ENCODE data around the gene IFNLR1.

Gene IFNLR1

GRCh38 chr1:24195874-24196273, 8.8 kb upstream of the IFNLR1 start:
- Histone ChIP-seq H3K4me3 (ENCODE audit: low read depth, low read length) (no peak overlapping the region), H3K9me3 (ENCODE audit: severe bottlenecking) (no peaks in the 10 kb centered on the region), H3K27ac (no peak overlapping the region), H3K27me3 (ENCODE audit: insufficient read depth, low read depth, severe bottlenecking) (no peaks in the 10 kb centered on the region), H3K36me3 (no peaks in the 10 kb centered on the region)
- DNase-seq, result no peak
- TF ChIP-seq CTCF (IDR thresholded peaks at IDR 0.05; ENCODE audit: low read depth, low read length), result no peak

GRCh38 chr1:24195136-24195535, 8.0 kb upstream of the IFNLR1 start:
- no peak for TF ChIP-seq CTCF (IDR thresholded peaks at IDR 0.05; ENCODE audit: low read depth, low read length)
- no peak overlapping the region for H3K27ac ChIP-seq
- no peak overlapping the region for H3K4me3 ChIP-seq (ENCODE audit: low read depth, low read length)
- no peaks in the 10 kb centered on the region for H3K9me3 ChIP-seq (ENCODE audit: severe bottlenecking)
- H3K36me3 ChIP-seq, result no peaks in the 10 kb centered on the region
- H3K27me3 ChIP-seq (ENCODE audit: insufficient read depth, low read depth, severe bottlenecking), result no peaks in the 10 kb centered on the region
- no peak for DNase-seq

GRCh38 chr1:24193046-24193445, 6.0 kb upstream of the IFNLR1 start:
- Histone ChIP-seq H3K36me3 (no peaks in the 10 kb centered on the region), H3K27me3 (ENCODE audit: insufficient read depth, low read depth, severe bottlenecking) (no peaks in the 10 kb centered on the region), H3K9me3 (ENCODE audit: severe bottlenecking) (no peaks in the 10 kb centered on the region), H3K4me3 (ENCODE audit: low read depth, low read length) (no peak overlapping the region), H3K27ac (no peak overlapping the region)
- no peak for DNase-seq
- no peak for TF ChIP-seq CTCF (IDR thresholded peaks at IDR 0.05; ENCODE audit: low read depth, low read length)

- no peaks in the 10 kb centered on the region for H3K27me3 ChIP-seq (ENCODE audit: insufficient read depth, low read depth, severe bottlenecking)
- H3K36me3 ChIP-seq, result no peaks in the 10 kb centered on the region
- H3K27ac ChIP-seq, result no peak overlapping the region
- no peak for DNase-seq
- no peak for TF ChIP-seq CTCF (IDR thresholded peaks at IDR 0.05; ENCODE audit: low read depth, low read length)
- H3K4me3 ChIP-seq (ENCODE audit: low read depth, low read length), result no peak overlapping the region
- H3K9me3 ChIP-seq (ENCODE audit: severe bottlenecking), result no peaks in the 10 kb centered on the region
Observed at GRCh38 chr1:24191860-24192259, 4.8 kb upstream of the IFNLR1 start.

- Histone ChIP-seq H3K4me3 (ENCODE audit: low read depth, low read length) (no peak overlapping the region), H3K36me3 (no peaks in the 10 kb centered on the region), H3K27ac (no peak overlapping the region), H3K9me3 (ENCODE audit: severe bottlenecking) (no peaks in the 10 kb centered on the region), H3K27me3 (ENCODE audit: insufficient read depth, low read depth, severe bottlenecking) (no peaks in the 10 kb centered on the region)
- no peak for TF ChIP-seq CTCF (IDR thresholded peaks at IDR 0.05; ENCODE audit: low read depth, low read length)
- DNase-seq, result no peak
Observed at GRCh38 chr1:24190983-24191461, 3.9 kb upstream of the IFNLR1 start.

GRCh38 chr1:24189528-24189927, 2.4 kb upstream of the IFNLR1 start:
- TF ChIP-seq CTCF (IDR thresholded peaks at IDR 0.05; ENCODE audit: low read depth, low read length), result no peak
- no peak overlapping the region for H3K4me3 ChIP-seq (ENCODE audit: low read depth, low read length)
- peaks cover 3% of the 10 kb centered on the region; the same call in 1 of the 2 replicates for H3K36me3 ChIP-seq
- no peaks in the 10 kb centered on the region for H3K9me3 ChIP-seq (ENCODE audit: severe bottlenecking)
- H3K27me3 ChIP-seq (ENCODE audit: insufficient read depth, low read depth, severe bottlenecking), result no peaks in the 10 kb centered on the region
- no peak for DNase-seq
- H3K27ac ChIP-seq, result no peak overlapping the region

All from WERI-Rb-1 (cell line).